ACHN (cell line): ENCODE data around the gene RFX4.
A peak's percentile ranks its signal among the peaks of the same experiment; 100 is the strongest.

ENCODE experiments used
- DNase-seq: peaks from one replicate; pipeline ENCODE4 v3.0.0-alpha.2; 2015
- in situ Hi-C: cut with HindIII; loops from 2 replicates; pipeline ENCODE4 v1.10.0; 2017; ENCODE audit warnings: low sequenced_read_pairs, low pct_ligation_motif_present, low pct_unique_long_range_greater_than_20kb

RFX4 gene

DNA sequence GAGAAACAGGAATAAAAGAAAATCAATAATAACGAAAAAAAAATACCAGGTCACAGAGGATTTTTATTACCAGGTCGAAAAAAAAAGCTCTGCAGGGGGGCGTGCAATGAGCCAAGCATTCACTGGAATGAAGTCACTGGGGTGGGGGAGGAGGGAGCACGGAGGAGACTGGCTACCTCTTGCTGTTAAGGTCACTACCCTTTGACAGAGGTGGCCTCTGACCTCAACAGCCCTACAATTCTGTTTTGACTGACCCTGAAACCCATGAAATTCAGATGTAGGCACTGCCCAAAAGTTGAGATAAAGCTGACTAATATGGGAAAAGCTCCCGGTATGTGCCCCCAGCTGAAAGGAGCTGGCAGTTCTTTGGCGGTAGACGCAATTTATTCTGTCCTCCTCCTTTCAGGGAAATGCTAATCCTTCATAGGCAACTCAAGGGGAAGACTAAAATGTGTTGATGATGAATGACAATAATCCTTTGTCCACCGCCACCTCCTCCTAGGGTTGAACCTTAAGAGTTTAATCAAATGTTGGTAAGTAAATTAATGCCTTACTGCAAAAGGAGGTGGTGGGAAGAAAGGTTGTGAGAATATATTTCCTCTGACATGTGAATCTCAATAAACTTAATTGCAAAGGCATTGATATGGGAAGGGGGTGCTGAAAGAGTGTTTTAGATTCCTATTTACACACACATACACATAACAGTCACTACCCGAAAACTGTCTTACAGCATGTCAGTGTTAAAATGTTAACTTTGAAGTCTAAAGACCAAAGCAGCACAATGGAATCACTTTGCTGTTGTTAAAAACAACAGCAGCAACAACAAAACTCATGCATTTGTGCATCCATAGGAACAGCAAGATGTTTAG lies 185.4 kb downstream of the RFX4 start:
- peak; percentile 92 for DNase-seq

GRCh38 chr12:106769078-106769477 lies 186.3 kb downstream of the RFX4 start:
- peak; percentile 97 for DNase-seq
- in situ Hi-C loops: no loop called here

More for the DNA sequence above, 185.4 kb downstream of the RFX4 start:
- in situ Hi-C loops: no loop called here

DNA sequence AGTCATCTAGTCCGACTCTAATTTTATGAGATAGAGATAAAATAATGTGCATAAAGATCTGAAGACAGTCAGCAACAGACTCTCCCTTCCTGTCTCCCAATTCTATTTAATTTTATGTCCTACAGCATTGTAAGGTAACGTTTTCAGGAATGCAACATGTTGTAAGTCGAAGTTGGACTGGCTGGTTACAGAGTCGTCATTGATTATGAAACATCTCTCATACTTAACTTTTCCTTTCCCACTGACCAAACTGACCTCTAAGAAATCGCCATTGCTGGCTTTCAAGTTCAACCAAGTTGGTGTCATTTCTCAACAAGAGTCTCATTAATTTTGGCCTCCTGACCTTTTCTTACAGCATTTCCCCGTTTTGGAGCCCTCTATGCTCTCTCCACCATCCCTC lies 186.7 kb downstream of the RFX4 start:
- DNase-seq: peak; percentile 50
- in situ Hi-C loops: no loop called here

- in situ Hi-C loops: no loop called here
- DNase-seq: peak; percentile 24
Measured at GRCh38 chr12:106771425-106771824, 188.6 kb downstream of the RFX4 start.

GRCh38 chr12:106773286-106774004 lies 190.6 kb downstream of the RFX4 start:
- in situ Hi-C loops: no loop called here
- peak; percentile 77 for DNase-seq

DNA sequence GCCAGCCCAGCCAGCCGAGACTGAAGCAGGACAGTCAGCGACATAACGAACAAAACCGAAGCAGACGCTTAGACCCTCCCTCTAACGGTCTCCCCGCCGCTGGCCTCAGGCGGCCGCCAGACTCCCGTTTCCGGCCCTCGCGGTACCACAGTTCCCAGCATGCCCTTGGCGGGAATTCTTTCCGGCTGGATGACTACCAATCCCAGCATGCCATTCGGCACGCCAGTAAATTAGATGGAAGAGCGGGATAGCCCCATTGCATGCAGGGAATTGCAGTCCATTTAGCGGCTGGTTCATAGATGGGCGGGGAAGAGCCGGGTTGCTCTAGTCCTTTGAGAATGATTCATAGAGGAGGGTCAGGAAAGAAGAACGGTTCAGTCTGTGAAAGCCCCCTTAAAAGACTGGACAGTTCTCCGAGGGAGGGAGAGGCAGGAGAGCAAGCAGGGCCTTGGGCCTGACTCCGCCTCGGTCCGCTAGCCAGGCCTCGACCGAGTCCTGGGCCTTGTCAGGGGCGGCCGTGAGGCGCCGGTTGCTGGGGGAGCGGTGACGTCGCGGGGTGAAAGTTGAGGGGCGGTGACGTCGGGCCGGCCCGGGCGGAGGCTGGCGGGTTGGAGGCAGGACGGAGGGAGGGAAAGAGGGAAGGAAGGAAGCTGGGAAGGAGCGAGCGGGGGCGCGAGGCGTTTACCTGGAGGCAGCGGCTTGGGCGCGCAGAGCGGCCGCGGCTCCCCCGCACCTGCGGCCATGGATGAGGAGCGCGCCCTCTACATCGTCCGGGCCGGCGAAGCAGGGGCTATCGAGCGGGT lies 191.4 kb downstream of the RFX4 start, which contains the start of gene RIC8B:
Gene RIC8B, plus strand, starts transcription at position 678 of the 803 bp plus-strand sequence. Its CDS starts 64 bp downstream, at position 742.
- peak; percentile 100 for DNase-seq
- in situ Hi-C loops: no loop called here

GRCh38 chr12:106774808-106775524 lies 192.2 kb downstream of the RFX4 start:
- peak; percentile 20 for DNase-seq
- in situ Hi-C loops: no loop called here

- in situ Hi-C loops: no loop called here
Measured at GRCh38 chr12:106776897-106777296, 194.1 kb downstream of the RFX4 start.

DNA sequence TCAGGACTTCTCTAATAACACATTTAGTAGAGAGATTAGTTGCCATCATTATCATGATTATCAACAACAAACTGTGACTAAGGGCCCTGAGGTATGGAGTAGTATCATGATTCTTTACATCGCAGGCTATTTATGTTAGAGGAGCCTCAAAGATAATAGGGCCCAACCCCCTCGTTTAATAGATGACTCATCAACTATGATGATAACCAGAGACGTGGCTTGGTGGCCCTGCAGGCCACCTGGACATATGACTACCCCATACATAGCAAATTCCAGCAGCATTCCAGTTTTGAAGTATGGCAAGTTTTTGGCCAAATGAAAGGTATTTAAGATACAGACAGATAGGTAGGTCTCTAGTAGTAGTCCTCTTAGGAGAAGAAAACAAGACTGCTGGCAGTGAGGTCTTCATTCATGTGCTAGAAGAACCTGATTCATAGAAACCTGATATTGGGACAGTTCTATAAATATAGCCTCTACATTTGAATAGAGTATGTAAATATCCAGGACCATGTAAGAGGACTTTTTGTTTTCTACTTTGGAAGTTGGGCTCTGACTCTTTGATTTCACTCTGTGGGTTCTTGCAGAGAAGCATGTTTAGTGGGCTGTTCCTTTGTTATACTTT lies 197.3 kb downstream of the RFX4 start:
- in situ Hi-C loops: no loop called here
- peak; percentile 21 for DNase-seq

More at GRCh38 chr12:106776897-106777296, 194.1 kb downstream of the RFX4 start:
- DNase-seq: no peak

DNA sequence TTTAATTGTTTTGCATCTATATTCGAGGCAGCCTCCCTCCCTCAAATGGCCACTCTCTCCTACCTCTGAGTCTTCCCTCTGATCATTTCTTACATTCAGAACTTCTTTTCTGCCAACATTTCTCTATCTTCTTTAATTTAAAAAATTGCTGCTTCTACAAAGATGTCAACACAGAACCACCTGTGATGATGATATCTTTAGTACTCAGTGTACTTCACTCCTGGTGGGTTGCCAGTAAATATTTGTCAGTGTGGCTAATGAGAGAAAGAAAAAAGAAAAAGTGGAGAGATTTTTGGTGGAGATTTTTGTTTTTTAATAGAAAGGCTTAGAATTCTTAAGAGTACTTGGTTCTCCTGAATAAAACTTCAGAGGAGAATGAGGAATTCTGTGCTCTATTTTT lies 199.8 kb downstream of the RFX4 start:
- in situ Hi-C loops: no loop called here
- no peak for DNase-seq

- DNase-seq: no peak
- in situ Hi-C loops: no loop called here
Measured at GRCh38 chr12:106783515-106783914, 200.7 kb downstream of the RFX4 start.

- peak; percentile 39 for DNase-seq
- in situ Hi-C loops: no loop called here
Measured at GRCh38 chr12:106790020-106790419, 207.2 kb downstream of the RFX4 start.

- in situ Hi-C loops: no loop called here
- DNase-seq: no peak
Measured at GRCh38 chr12:106791531-106791930, 208.7 kb downstream of the RFX4 start.

GRCh38 chr12:106794369-106794768 lies 211.6 kb downstream of the RFX4 start:
- in situ Hi-C loops: no loop called here
- DNase-seq: no peak

GRCh38 chr12:106801167-106801708 lies 218.4 kb downstream of the RFX4 start:
- DNase-seq: no peak
- in situ Hi-C loops: no loop called here

- no peak for DNase-seq
- in situ Hi-C loops: no loop called here
Measured at GRCh38 chr12:106801830-106802533, 219.2 kb downstream of the RFX4 start.

DNA sequence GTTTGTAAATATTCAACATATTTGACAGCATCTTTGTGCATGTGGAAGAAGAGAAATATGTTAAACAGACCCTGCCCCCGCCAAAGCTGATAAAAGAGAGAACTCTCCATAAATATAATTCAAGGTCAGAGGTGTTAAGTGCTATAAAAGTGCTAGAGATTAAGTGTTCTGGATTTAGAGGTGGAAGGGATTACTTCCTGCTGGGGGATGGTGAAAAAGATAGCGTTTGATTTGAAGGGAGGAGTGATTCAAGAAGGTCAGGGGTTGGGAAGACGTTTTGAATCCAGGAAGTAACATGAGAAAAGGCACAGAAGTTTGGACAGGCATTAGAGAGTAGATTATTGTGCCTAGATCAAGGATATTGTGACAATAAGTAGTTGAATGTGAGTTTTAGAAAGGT lies 221.9 kb downstream of the RFX4 start:
- no peak for DNase-seq
- in situ Hi-C loops: no loop called here
